Liver (tissue), 9 donors: ENCODE results near the gene CHERP. TPM values are rescaled to one million over a fixed set of nuclear protein-coding genes. Genes with fewer than 3 reads are reported as not detected.

Experiments used
- DNase-seq: peaks from one replicate; pipeline ENCODE4 v3.0.0-alpha.2; 2017; ENCODE audit warnings: low spot score
- H3K27ac ChIP-seq, 2 donors: one replicate each; pipeline ENCODE4 v1.7.0; 2013; ENCODE audit warnings: inconsistent platforms in 2 of 2, low read length in 2 of 2, control low read depth in 1 of 2, low read depth in 1 of 2, mild to moderate bottlenecking in 1 of 2
- H3K27me3 ChIP-seq, 4 donors: one replicate each; pipeline versions ENCODE4 v1.6.1 to v1.7.0; 2013; ENCODE audit warnings: low read length in 3 of 4, inconsistent platforms in 1 of 4, mild to moderate bottlenecking in 1 of 4, moderate library complexity in 1 of 4; ENCODE audit not compliant: control insufficient read depth in 4 of 4, insufficient read depth in 4 of 4
- H3K36me3 ChIP-seq, 4 donors: one replicate each; pipeline versions ENCODE4 v1.6.1 to v1.7.0; 2013; ENCODE audit warnings: low read length in 3 of 4, mild to moderate bottlenecking in 3 of 4, low read depth in 1 of 4, moderate library complexity in 1 of 4; ENCODE audit not compliant: control insufficient read depth in 4 of 4, insufficient read depth in 3 of 4
- H3K4me1 ChIP-seq, 4 donors: one replicate each; pipeline versions ENCODE4 v1.6.1 to v1.7.0; 2013; ENCODE audit warnings: low read length in 3 of 4, mild to moderate bottlenecking in 3 of 4, moderate library complexity in 1 of 4; ENCODE audit not compliant: control insufficient read depth in 4 of 4, insufficient read depth in 4 of 4
- H3K4me3 ChIP-seq, 3 donors: one replicate each; pipeline versions ENCODE4 v1.6.1 to v1.7.0; 2013; ENCODE audit warnings: low read length in 3 of 3, control low read depth in 1 of 3, low read depth in 1 of 3, mild to moderate bottlenecking in 1 of 3
- H3K9ac ChIP-seq, 2 donors: one replicate each; pipeline ENCODE4 v1.7.0; 2013; ENCODE audit warnings: low read length in 2 of 2, mild to moderate bottlenecking in 2 of 2, moderate library complexity in 2 of 2, control low read depth in 1 of 2, low read depth in 1 of 2
- H3K9me3 ChIP-seq, 4 donors: one replicate each; pipeline versions ENCODE4 v1.6.1 to v1.7.0; 2013; ENCODE audit warnings: low read length in 3 of 4; ENCODE audit not compliant: control insufficient read depth in 4 of 4
- EGR1 ChIP-seq, 2 donors: IDR thresholded peaks; 2 replicates each; pipeline ENCODE4 v1.6.1; 2016 to 2018; ENCODE audit warnings: antibody characterized with exemption in 2 of 2, low read depth in 2 of 2
- FOXA1 ChIP-seq: IDR thresholded peaks from 2 replicates; pipeline ENCODE4 v1.6.1; 2016; ENCODE audit warnings: antibody characterized with exemption
- FOXA2 ChIP-seq: IDR thresholded peaks from 2 replicates; pipeline ENCODE4 v1.6.1; 2016; ENCODE audit warnings: antibody characterized with exemption
- GABPA ChIP-seq, 2 donors: IDR thresholded peaks in 1 of 2; conservative IDR thresholded peaks in 1 of 2; 2 replicates each; pipeline ENCODE4 v1.6.1; 2016; ENCODE audit warnings: antibody characterized with exemption in 2 of 2, mild to moderate bottlenecking in 1 of 2, moderate library complexity in 1 of 2
- HNF4A ChIP-seq, 2 donors: conservative IDR thresholded peaks; 2 replicates each; pipeline ENCODE4 v1.6.1; 2016; ENCODE audit warnings: antibody characterized with exemption in 2 of 2, mild to moderate bottlenecking in 2 of 2
- HNF4G ChIP-seq: IDR thresholded peaks from 2 replicates; pipeline ENCODE4 v1.6.1; 2016; ENCODE audit warnings: antibody characterized with exemption
- JUND ChIP-seq, 2 donors: IDR thresholded peaks; 2 replicates each; pipeline ENCODE4 v1.6.1; 2016; ENCODE audit warnings: antibody characterized with exemption in 2 of 2
- NR2F2 ChIP-seq: IDR thresholded peaks from 2 replicates; pipeline ENCODE4 v1.6.1; 2016; ENCODE audit warnings: antibody characterized with exemption
- RAD21 ChIP-seq, 2 donors: IDR thresholded peaks; 2 replicates each; pipeline ENCODE4 v1.6.1; 2016; ENCODE audit warnings: antibody characterized with exemption in 2 of 2, mild to moderate bottlenecking in 2 of 2
- REST ChIP-seq: IDR thresholded peaks from 2 replicates; pipeline ENCODE4 v1.6.1; 2016; ENCODE audit warnings: antibody characterized with exemption, mild to moderate bottlenecking
- RXRA ChIP-seq, 2 donors: IDR thresholded peaks; 2 replicates each; pipeline ENCODE4 v1.6.1; 2017 to 2018; ENCODE audit warnings: antibody characterized with exemption in 2 of 2, mild to moderate bottlenecking in 1 of 2
- SP1 ChIP-seq: IDR thresholded peaks from 2 replicates; pipeline ENCODE4 v1.6.1; 2018; ENCODE audit warnings: antibody characterized with exemption, mild to moderate bottlenecking
- TAF1 ChIP-seq: conservative IDR thresholded peaks from 2 replicates; pipeline ENCODE4 v1.6.1; 2016; ENCODE audit warnings: antibody characterized with exemption, mild to moderate bottlenecking
- YY1 ChIP-seq: IDR thresholded peaks from 2 replicates; pipeline ENCODE4 v1.6.1; 2016; ENCODE audit warnings: antibody characterized with exemption, mild to moderate bottlenecking
- WGBS: extraction: QIAGEN DNeasy Blood & Tissue Kit; methylation state at CpG from one replicate; pipeline ENCODE4 v1.1.7; 2013; 5-methylcytosine and 5-hydroxymethylcytosine counted together
- polyA plus RNA-seq, 2 donors: library from polyadenylated mRNA; stranded (reverse) in 1 of 2; unstranded in 1 of 2; fragments of 200-250 nt in 1 of 2; fragments of >200 nt in 1 of 2; fragmentation: Nextera tagmentation in 1 of 2; extraction: Ambion mirVana in 1 of 2; gene quantifications; one replicate each; pipeline versions ENCODE4 v1.2.1 to v1.2.3, GENCODE V29; 2013 to 2015
- total RNA-seq, 2 donors: library from RNA; depleted of rRNA; stranded (reverse); fragments of >200 nt; gene quantifications; one replicate each; pipeline ENCODE4 v1.2.3, GENCODE V29; 2014
- TF ChIP-seq, protein P1 (sequence below): IDR thresholded peaks from 2 replicates; pipeline ENCODE4 v1.6.1; 2016; ENCODE audit warnings: antibody characterized with exemption
- TF ChIP-seq, protein P2 (sequence below): fragments of 150-350 bp; IDR thresholded peaks from 2 replicates; pipeline ENCODE4 v1.5.1; 2017; ENCODE audit warnings: improper control_type of control experiment, low read depth, low read length; ENCODE audit not compliant: missing input control
- TF ChIP-seq, protein P3 (sequence below): IDR thresholded peaks from 2 replicates; pipeline ENCODE4 v1.6.1; 2016; ENCODE audit warnings: antibody characterized with exemption
- TF ChIP-seq, protein P4 (sequence below): IDR thresholded peaks from 2 replicates; pipeline ENCODE4 v1.6.1; 2016; ENCODE audit warnings: antibody characterized with exemption
- donor health status: healthy.
- donor health status: healthy.
- donor health status: healthy.
- donor health status: healthy.
- donor health status: healthy.

Gene CHERP
- total and polyA plus RNA-seq, 4 donors, result 8.5 to 14.0 (median 9.0) TPM

- no peak overlapping the region for H3K27ac ChIP-seq
- no peaks in the 10 kb centered on the region for H3K36me3 ChIP-seq
- DNase-seq, result no peak
- no peak overlapping the region for H3K9ac ChIP-seq
- TF ChIP-seq YY1 (no peak), RXRA (IDR thresholded peaks at IDR 0.05) (no peak), RAD21 (IDR thresholded peaks at IDR 0.05) (no peak), FOXA2 (no peak), HNF4A (conservative IDR thresholded peaks at IDR 0.05) (no peak)
- TF ChIP-seq, protein P1, sequence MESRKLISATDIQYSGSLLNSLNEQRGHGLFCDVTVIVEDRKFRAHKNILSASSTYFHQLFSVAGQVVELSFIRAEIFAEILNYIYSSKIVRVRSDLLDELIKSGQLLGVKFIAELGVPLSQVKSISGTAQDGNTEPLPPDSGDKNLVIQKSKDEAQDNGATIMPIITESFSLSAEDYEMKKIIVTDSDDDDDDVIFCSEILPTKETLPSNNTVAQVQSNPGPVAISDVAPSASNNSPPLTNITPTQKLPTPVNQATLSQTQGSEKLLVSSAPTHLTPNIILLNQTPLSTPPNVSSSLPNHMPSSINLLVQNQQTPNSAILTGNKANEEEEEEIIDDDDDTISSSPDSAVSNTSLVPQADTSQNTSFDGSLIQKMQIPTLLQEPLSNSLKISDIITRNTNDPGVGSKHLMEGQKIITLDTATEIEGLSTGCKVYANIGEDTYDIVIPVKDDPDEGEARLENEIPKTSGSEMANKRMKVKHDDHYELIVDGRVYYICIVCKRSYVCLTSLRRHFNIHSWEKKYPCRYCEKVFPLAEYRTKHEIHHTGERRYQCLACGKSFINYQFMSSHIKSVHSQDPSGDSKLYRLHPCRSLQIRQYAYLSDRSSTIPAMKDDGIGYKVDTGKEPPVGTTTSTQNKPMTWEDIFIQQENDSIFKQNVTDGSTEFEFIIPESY, result no peak
- H3K9me3 ChIP-seq, result no peaks in the 10 kb centered on the region
- 95% methylated on average over 7 of the region's 7 CpGs for WGBS
- no peaks in the 10 kb centered on the region for H3K27me3 ChIP-seq
- H3K4me3 ChIP-seq, result no peak overlapping the region
- no peaks in the 10 kb centered on the region for H3K4me1 ChIP-seq
Measured at GRCh38 chr19:16482745-16483144, 59.5 kb downstream of the CHERP start.

DNA sequence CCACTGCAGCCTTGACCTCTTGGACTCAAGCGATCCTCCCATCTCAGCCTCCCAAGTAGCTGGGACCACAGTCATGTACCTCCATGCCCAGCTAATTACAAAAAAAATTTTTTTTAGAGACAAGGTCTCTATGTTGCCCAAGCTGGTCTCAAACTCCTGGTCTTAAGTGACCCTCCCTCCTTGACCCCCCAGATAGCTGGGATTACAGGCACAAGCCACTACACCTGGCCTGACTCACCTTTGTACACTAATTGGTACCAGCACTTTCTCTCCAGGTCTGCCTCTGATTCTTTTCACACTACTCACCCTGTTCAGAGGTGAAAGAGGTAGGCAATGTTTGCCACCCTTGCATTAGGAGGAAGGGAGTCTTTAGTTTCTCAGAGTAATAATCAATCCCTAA, 64.9 kb downstream of the CHERP start:
- no peak for DNase-seq
- WGBS, result 98% methylated on average over 1 of the region's 1 CpG
- Histone ChIP-seq H3K27ac (no peak overlapping the region), H3K36me3 (no peaks in the 10 kb centered on the region), H3K4me1 (peaks cover 0 to under 1% (median 0%) of the 10 kb centered on the region in 4 donors), H3K9me3 (peaks cover 0 to 3% (median 0%) of the 10 kb centered on the region in 4 donors), H3K27me3 (no peaks in the 10 kb centered on the region), H3K9ac (no peak overlapping the region), H3K4me3 (no peak overlapping the region)
- TF ChIP-seq FOXA1 (no peak), FOXA2 (no peak), GABPA (IDR thresholded peaks at IDR 0.05 in 1 of 2, conservative IDR thresholded peaks at IDR 0.05 in 1 of 2) (no peak), RXRA (IDR thresholded peaks at IDR 0.05) (no peak), TAF1 (no peak), YY1 (no peak), JUND (IDR thresholded peaks at IDR 0.05) (no peak), NR2F2 (no peak), HNF4G (no peak), HNF4A (conservative IDR thresholded peaks at IDR 0.05) (no peak), EGR1 (IDR thresholded peaks at IDR 0.05; ENCODE audit: low read depth in 2 of 2) (no peak), REST (no peak), SP1 (no peak), RAD21 (IDR thresholded peaks at IDR 0.05) (no peak)
- TF ChIP-seq, protein P1, result no peak
- TF ChIP-seq, protein P2, sequence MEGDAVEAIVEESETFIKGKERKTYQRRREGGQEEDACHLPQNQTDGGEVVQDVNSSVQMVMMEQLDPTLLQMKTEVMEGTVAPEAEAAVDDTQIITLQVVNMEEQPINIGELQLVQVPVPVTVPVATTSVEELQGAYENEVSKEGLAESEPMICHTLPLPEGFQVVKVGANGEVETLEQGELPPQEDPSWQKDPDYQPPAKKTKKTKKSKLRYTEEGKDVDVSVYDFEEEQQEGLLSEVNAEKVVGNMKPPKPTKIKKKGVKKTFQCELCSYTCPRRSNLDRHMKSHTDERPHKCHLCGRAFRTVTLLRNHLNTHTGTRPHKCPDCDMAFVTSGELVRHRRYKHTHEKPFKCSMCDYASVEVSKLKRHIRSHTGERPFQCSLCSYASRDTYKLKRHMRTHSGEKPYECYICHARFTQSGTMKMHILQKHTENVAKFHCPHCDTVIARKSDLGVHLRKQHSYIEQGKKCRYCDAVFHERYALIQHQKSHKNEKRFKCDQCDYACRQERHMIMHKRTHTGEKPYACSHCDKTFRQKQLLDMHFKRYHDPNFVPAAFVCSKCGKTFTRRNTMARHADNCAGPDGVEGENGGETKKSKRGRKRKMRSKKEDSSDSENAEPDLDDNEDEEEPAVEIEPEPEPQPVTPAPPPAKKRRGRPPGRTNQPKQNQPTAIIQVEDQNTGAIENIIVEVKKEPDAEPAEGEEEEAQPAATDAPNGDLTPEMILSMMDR, result no peak
- TF ChIP-seq, protein P3, sequence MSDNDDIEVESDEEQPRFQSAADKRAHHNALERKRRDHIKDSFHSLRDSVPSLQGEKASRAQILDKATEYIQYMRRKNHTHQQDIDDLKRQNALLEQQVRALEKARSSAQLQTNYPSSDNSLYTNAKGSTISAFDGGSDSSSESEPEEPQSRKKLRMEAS, result no peak
- TF ChIP-seq, protein P4, sequence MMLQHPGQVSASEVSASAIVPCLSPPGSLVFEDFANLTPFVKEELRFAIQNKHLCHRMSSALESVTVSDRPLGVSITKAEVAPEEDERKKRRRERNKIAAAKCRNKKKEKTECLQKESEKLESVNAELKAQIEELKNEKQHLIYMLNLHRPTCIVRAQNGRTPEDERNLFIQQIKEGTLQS, result no peak
